HepG2 (cell line): Measurements from ENCODE around the gene PRXL2A. TPM values are rescaled to one million over a fixed set of nuclear protein-coding genes. Genes with fewer than 3 reads are reported as not detected.

ENCODE experiments used
- ATAC-seq: fragments of 200-7000 bp; cut with Tn5 transposase; 3 replicates; pipeline ENCODE4 v1.9.1; 2020; ENCODE audit warnings: mild to moderate bottlenecking, moderate library complexity
- BruUV-seq: library from RNA; stranded (reverse); fragments of 400-500 nt; replicated peaks from 2 replicates; lab custom pipeline; 2021; lab: Mats Ljungman, UMichigan
- CTCF ChIA-PET: fragments of 300-600 bp; formaldehyde crosslinking; extraction: SDS; loops from one replicate; lab custom pipeline; 2021; ENCODE audit warnings: low total read pairs, inconsistent platforms, low intra/inter-chr PET ratio; lab: Yijun Ruan, JAX
- POLR2A ChIA-PET: fragments of 350-600 bp; sonication (Branson Sonifier 250); formaldehyde crosslinking; loops from one replicate; lab custom pipeline; 2020; ENCODE audit warnings: antibody characterized with exemption, inconsistent platforms; lab: Yijun Ruan, JAX
- DNase-seq: peaks from one replicate; pipeline ENCODE4 v3.0.0-alpha.2; 2015; ENCODE audit warnings: low spot score
- FAIRE-seq: peaks from 3 replicates; lab custom pipeline; 2011; peaks lifted over from hg19 to GRCh38; lab: Jason Lieb, UNC
- H2AFZ ChIP-seq: one replicate; pipeline ENCODE4 v1.6.1; 2011; ENCODE audit warnings: low read length, inconsistent platforms
- H3K27ac ChIP-seq: fragments of 300-600 bp; 3 replicates; pipeline ENCODE4 v1.8.0; 2011; ENCODE audit warnings: mixed run types, mild to moderate bottlenecking, mixed read lengths, low read length, inconsistent platforms; ENCODE audit not compliant: insufficient read depth; ENCODE audit errors: extremely low read length
- H3K27me3 ChIP-seq, 2 experiments: fragments of 200-600 bp in 1 of 2; 2 replicates in 1 of 2; 3 replicates in 1 of 2; pipeline versions ENCODE4 v1.6.0 to v1.8.0; 2011; ENCODE audit warnings: low read length in 2 of 2, mild to moderate bottlenecking in 2 of 2, moderate library complexity in 2 of 2, inconsistent platforms in 1 of 2; ENCODE audit not compliant: insufficient read depth in 2 of 2, control insufficient read depth in 1 of 2
- H3K36me3 ChIP-seq, 2 experiments: fragments of 200-600 bp in 1 of 2; replicated peaks in 1 of 2; 2 replicates in 1 of 2; 3 replicates in 1 of 2; pipeline versions ENCODE4 v1.5.1 to v1.8.0; 2011; ENCODE audit warnings: low read length in 2 of 2, inconsistent platforms in 1 of 2; ENCODE audit not compliant: insufficient read depth in 2 of 2, control insufficient read depth in 1 of 2
- H3K4me1 ChIP-seq: 2 replicates; pipeline ENCODE4 v1.5.1; 2012; ENCODE audit warnings: low read length, inconsistent platforms; ENCODE audit not compliant: insufficient read depth
- H3K4me2 ChIP-seq: 2 replicates; pipeline ENCODE4 v1.6.0; 2011; ENCODE audit warnings: low read depth, low read length, inconsistent platforms
- H3K4me3 ChIP-seq, 3 experiments: fragments of 200-600 bp in 1 of 3; sonication (generic), shearing (Covaris generic) in 1 of 3; replicated peaks in 1 of 3; 2 replicates each; pipeline ENCODE4 v1.5.1; 2011 to 2016; ENCODE audit warnings: low read length in 3 of 3, inconsistent platforms in 2 of 3, low read depth in 2 of 3, mild to moderate bottlenecking in 2 of 3, control low read depth in 1 of 3, mixed read lengths in 1 of 3; ENCODE audit not compliant: insufficient read depth in 1 of 3
- H3K79me2 ChIP-seq: one replicate; pipeline ENCODE4 v1.6.1; 2011; ENCODE audit warnings: low read length, inconsistent platforms; ENCODE audit not compliant: insufficient read depth
- H3K9ac ChIP-seq: 2 replicates; pipeline ENCODE4 v1.6.0; 2011; ENCODE audit warnings: mild to moderate bottlenecking, low read depth, low read length, inconsistent platforms; ENCODE audit not compliant: insufficient read depth
- H3K9me3 ChIP-seq: 2 replicates; pipeline ENCODE4 v1.5.1; 2012; ENCODE audit warnings: mild to moderate bottlenecking, low read length
- H4K20me1 ChIP-seq: 2 replicates; pipeline ENCODE4 v1.6.0; 2011; ENCODE audit warnings: inconsistent platforms, mild to moderate bottlenecking, low read length, moderate library complexity; ENCODE audit not compliant: insufficient read depth
- BHLHE40 ChIP-seq: IDR thresholded peaks from 2 replicates; pipeline ENCODE4 v1.6.1; 2011; ENCODE audit warnings: low read length, improper control_type of control experiment
- DNMT1 ChIP-seq: sonication (generic); formaldehyde crosslinking; IDR thresholded peaks from 2 replicates; pipeline ENCODE4 v1.5.1; 2020; ENCODE audit warnings: mild to moderate bottlenecking, missing genetic modification reagents
- ELF1 ChIP-seq: sonication (generic); formaldehyde crosslinking; IDR thresholded peaks from 2 replicates; pipeline ENCODE4 v1.4.0; 2020; ENCODE audit warnings: missing genetic modification reagents
- GMEB2 ChIP-seq: IDR thresholded peaks from 2 replicates; pipeline ENCODE4 v1.6.1; 2016; ENCODE audit warnings: missing biosample characterization, missing genetic modification reagents, low read depth
- GTF2F1 ChIP-seq: fragments of 150-350 bp; IDR thresholded peaks from 2 replicates; pipeline ENCODE4 v1.6.1; 2014; ENCODE audit warnings: low read length
- NFATC3 ChIP-seq: sonication (generic); formaldehyde crosslinking; IDR thresholded peaks from 2 replicates; pipeline ENCODE4 v1.5.1; 2020; ENCODE audit warnings: mild to moderate bottlenecking, missing genetic modification reagents
- NFE2L2 ChIP-seq: fragments of 150-350 bp; IDR thresholded peaks from 2 replicates; pipeline ENCODE4 v1.6.1; 2014; ENCODE audit warnings: low read length
- RFXAP ChIP-seq: sonication (generic); formaldehyde crosslinking; IDR thresholded peaks from 2 replicates; pipeline ENCODE4 v1.4.0; 2020; ENCODE audit warnings: missing genetic modification reagents, borderline replicate concordance
- ZFY ChIP-seq: sonication (generic); formaldehyde crosslinking; IDR thresholded peaks from 2 replicates; pipeline ENCODE4 v1.4.0; 2020; ENCODE audit warnings: missing genetic modification reagents
- ZNF318 ChIP-seq: sonication (generic); formaldehyde crosslinking; IDR thresholded peaks from 2 replicates; pipeline ENCODE4 v1.4.0; 2020; ENCODE audit warnings: mild to moderate bottlenecking, missing genetic modification reagents
- ZNF784 ChIP-seq: sonication (generic); formaldehyde crosslinking; IDR thresholded peaks from 2 replicates; pipeline ENCODE4 v1.5.1; 2020; ENCODE audit warnings: missing genetic modification reagents, mild to moderate bottlenecking, borderline replicate concordance
- ZXDC ChIP-seq: sonication (generic); formaldehyde crosslinking; IDR thresholded peaks from 2 replicates; pipeline ENCODE4 v1.5.0; 2020; ENCODE audit warnings: mild to moderate bottlenecking, missing genetic modification reagents
- whole genome bisulfite sequencing: methylation state at CpG from one replicate; pipeline ENCODE4 v1.1.6; 2017; ENCODE audit warnings: low lambda C conversion rate; 5-methylcytosine and 5-hydroxymethylcytosine counted together
- in situ Hi-C: cut with HindIII; loops from 2 replicates; pipeline ENCODE4 v1.10.0; 2017; ENCODE audit warnings: low pct_unique_long_range_greater_than_20kb; ENCODE audit not compliant: extremely low pct_ligation_motif_present
- intact Hi-C: fragments of 100-400 bp; cut with micrococcal nuclease; formaldehyde crosslinking; loops from one replicate; pipeline ENCODE4 v1.10.0; 2022; ENCODE audit not compliant: unreplicated experiment
- polyA plus RNA-seq, 8 experiments: library from polyadenylated mRNA; depleted of rRNA in 3 of 8; stranded (reverse) in 7 of 8; unstranded in 1 of 8; fragments of >200 nt; fragmentation: Illumina TruSeq in 4 of 8; extraction: Trizol in 4 of 8; gene quantifications; 2 replicates each; pipeline versions ENCODE4 v1.2.1 to v1.2.3, GENCODE V29; 2011 to 2016; ENCODE audit warnings: low read depth in 4 of 8, missing spikeins in 1 of 8, mixed read lengths in 1 of 8; ENCODE audit not compliant: insufficient read depth in 1 of 8
- total RNA-seq, 5 experiments: library from RNA; depleted of rRNA; stranded (reverse); fragments of >200 nt; fragmentation: Illumina TruSeq; extraction: Trizol; gene quantifications; 2 replicates each; pipeline ENCODE4 v1.2.3, GENCODE V29; 2016; ENCODE audit warnings: low read depth in 1 of 5

PRXL2A gene
- total and polyA plus RNA-seq, 2 of the 13 experiments (the other 11 are each of a cell fraction or from before 2014, with no cell fraction given) = 43.9 to 79.9 TPM

- H3K9ac ChIP-seq = no peak overlapping the region
- H4K20me1 ChIP-seq = peaks cover 3% of the 10 kb centered on the region; the same call in 1 of the 2 replicates
- no peak overlapping the region for H3K27ac ChIP-seq
- 100% methylated on average over 1 of the region's 1 CpG for WGBS
- BruUV-seq = no TSS peak
- peaks cover 16% of the 10 kb centered on the region for H3K79me2 ChIP-seq
- no peaks in the 10 kb centered on the region; a peak in 1 of 5 replicates for H3K27me3 ChIP-seq
- no peak for DNase-seq
- no peak overlapping the region for H3K4me2 ChIP-seq
- in situ Hi-C loops = no loop called here
- no peak overlapping the region for H3K4me3 ChIP-seq
- intact Hi-C loops = no loop called here
- ATAC-seq = no peak
- H3K9me3 ChIP-seq = no peaks in the 10 kb centered on the region
- no peaks in the 10 kb centered on the region for H3K36me3 ChIP-seq
- peaks cover 58% of the 10 kb centered on the region for H3K4me1 ChIP-seq
- H2AFZ ChIP-seq = no peak overlapping the region
- CTCF ChIA-PET = no interaction called here
- no peak for FAIRE-seq
- POLR2A ChIA-PET = interaction anchor here (3.3 kb wide), 1 partner anchor 54 kb away, joined by 16 read pairs; no protein-coding TSS in a partner anchor
- TF ChIP-seq ZFY (CRISPR knock-in tag) = no peak
- TF ChIP-seq NFATC3 (CRISPR knock-in tag) = no peak
- TF ChIP-seq ELF1 (CRISPR knock-in tag) = no peak
- no peak for TF ChIP-seq NFE2L2
- no peak for TF ChIP-seq DNMT1 (CRISPR knock-in tag)
- no peak for TF ChIP-seq GTF2F1
- TF ChIP-seq ZXDC (CRISPR knock-in tag) = no peak
- TF ChIP-seq GMEB2 (CRISPR knock-in tag) = no peak
- TF ChIP-seq ZNF784 (CRISPR knock-in tag) = no peak
- no peak for TF ChIP-seq ZNF318 (CRISPR knock-in tag)
- no peak for TF ChIP-seq BHLHE40
- no peak for TF ChIP-seq RFXAP (CRISPR knock-in tag)
Observed at GRCh38 chr10:80451132-80451531, 42.8 kb downstream of the PRXL2A start.
